ENCODE results near the gene ETFA. TPM values are rescaled to one million over a fixed set of nuclear protein-coding genes. Genes with fewer than 3 reads are reported as not detected.

The ETFA gene
- total RNA-seq, 1 experiment from 2014 or later, result 84.4 TPM

DNA sequence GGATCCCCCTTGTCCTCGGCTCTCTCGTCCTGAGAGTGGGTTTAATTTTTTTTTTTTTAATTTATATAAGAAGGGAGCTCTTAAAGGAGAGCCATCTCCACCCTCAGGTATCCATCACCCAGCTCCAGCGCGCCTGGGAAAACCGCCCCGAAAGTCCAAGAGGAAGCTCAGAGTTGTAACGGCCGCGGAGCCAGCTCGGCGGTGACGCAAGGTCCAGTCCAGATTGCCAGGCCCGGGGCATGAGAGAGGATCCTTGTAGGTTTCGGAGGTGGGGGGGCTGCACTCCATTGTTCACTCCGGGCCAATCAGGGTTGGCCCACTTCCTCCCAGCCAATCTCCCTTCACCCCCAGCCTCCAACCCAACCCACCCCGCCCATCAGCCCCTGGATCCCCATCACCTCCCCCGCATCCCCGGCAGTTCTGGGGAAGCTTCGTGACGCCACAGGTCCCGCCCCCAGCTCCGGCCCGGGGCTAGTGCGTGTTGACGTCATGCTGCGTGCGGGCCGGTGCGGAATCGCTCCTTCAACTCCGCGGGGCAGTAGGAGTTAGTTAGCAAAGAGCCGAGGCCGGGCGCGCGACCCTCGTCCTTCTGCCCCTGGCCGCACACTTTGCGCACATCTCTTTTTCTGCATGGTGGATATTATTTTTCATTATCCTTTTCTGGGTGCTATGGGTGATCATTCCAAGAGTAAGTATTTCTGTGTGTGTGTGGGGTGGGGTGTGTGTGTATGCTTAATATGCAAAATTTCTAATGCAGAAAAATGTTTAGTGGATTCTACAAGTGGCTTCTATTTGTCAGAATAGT is 25.2 kb upstream of the ETFA start, which contains the start of gene ISL2:
Gene ISL2, plus strand, starts transcription at position 520 of the 805 bp plus-strand sequence. Its CDS starts 111 bp downstream, at position 631.
- peak within 1 kb of the TSS; percentile 66; the same call in 1 of the 2 replicates for H3K27ac Mint-ChIP-seq
- H3K9me3 Mint-ChIP-seq, result no peaks in the 10 kb centered on the region
- H3K4me1 Mint-ChIP-seq, result peaks cover 46% of the 10 kb centered on the region
- CTCF ChIA-PET, result interaction anchor here (0.5 to 3.3 kb wide), 13 partner anchors 10 to 1515 kb away, joined by 3 to 22 read pairs (median 4); partner anchors contain the start of gene ETFA
- peak within 1 kb of the TSS; percentile 73 for H3K4me3 Mint-ChIP-seq
- POLR2A ChIA-PET, result interaction anchor here (0.6 to 2.5 kb wide), 6 partner anchors 10 to 1474 kb away, joined by 3 to 29 read pairs (median 4); partner anchors contain the start of gene ETFA
- ATAC-seq, result peak; percentile 61
- peaks cover 94% of the 10 kb centered on the region for H3K27me3 Mint-ChIP-seq (ENCODE audit: low read depth)
- DNase-seq (ENCODE audit: low spot score), result peak; percentile 97
- TF ChIP-seq ZNF219 (CRISPR knock-in tag; IDR thresholded peaks at IDR 0.05; ENCODE audit: borderline replicate concordance) (no peak), ZNF232 (CRISPR knock-in tag; IDR thresholded peaks at IDR 0.05) (peak; percentile 59; the same call in 1 of the 2 replicates), FOXP1 (CRISPR knock-in tag; IDR thresholded peaks at IDR 0.05; ENCODE audit: borderline replicate concordance) (0 out of 2 replicates have a peak, but pooled peaks have one; percentile 42), ZNF121 (CRISPR knock-in tag; IDR thresholded peaks at IDR 0.05) (peak; percentile 59; the same call in 1 of the 2 replicates), NFYB (CRISPR knock-in tag; conservative IDR thresholded peaks at IDR 0.05; ENCODE audit: low read depth) (peak; percentile 55; the same call in 1 of the 2 replicates), GABPB1 (CRISPR knock-in tag; IDR thresholded peaks at IDR 0.05) (peak; percentile 99), CREM (CRISPR knock-in tag; IDR thresholded peaks at IDR 0.05) (peak; percentile 43; the same call in 1 of the 2 replicates), SP1 (CRISPR knock-in tag; conservative IDR thresholded peaks at IDR 0.05) (peak; percentile 67), TEAD1 (CRISPR knock-in tag; IDR thresholded peaks at IDR 0.05) (no peak), ZBTB21 (CRISPR knock-in tag; IDR thresholded peaks at IDR 0.05; ENCODE audit: borderline replicate concordance) (peak; percentile 94), ZNF138 (CRISPR knock-in tag; conservative IDR thresholded peaks at IDR 0.05) (no peak)
- TF ChIP-seq, protein P1, sequence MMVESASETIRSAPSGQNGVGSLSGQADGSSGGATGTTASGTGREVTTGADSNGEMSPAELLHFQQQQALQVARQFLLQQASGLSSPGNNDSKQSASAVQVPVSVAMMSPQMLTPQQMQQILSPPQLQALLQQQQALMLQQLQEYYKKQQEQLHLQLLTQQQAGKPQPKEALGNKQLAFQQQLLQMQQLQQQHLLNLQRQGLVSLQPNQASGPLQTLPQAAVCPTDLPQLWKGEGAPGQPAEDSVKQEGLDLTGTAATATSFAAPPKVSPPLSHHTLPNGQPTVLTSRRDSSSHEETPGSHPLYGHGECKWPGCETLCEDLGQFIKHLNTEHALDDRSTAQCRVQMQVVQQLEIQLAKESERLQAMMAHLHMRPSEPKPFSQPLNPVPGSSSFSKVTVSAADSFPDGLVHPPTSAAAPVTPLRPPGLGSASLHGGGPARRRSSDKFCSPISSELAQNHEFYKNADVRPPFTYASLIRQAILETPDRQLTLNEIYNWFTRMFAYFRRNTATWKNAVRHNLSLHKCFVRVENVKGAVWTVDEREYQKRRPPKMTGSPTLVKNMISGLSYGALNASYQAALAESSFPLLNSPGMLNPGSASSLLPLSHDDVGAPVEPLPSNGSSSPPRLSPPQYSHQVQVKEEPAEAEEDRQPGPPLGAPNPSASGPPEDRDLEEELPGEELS (CRISPR knock-in tag; IDR thresholded peaks at IDR 0.05), result peak; percentile 36; the same call in 1 of the 2 replicates
- TF ChIP-seq, protein P2, sequence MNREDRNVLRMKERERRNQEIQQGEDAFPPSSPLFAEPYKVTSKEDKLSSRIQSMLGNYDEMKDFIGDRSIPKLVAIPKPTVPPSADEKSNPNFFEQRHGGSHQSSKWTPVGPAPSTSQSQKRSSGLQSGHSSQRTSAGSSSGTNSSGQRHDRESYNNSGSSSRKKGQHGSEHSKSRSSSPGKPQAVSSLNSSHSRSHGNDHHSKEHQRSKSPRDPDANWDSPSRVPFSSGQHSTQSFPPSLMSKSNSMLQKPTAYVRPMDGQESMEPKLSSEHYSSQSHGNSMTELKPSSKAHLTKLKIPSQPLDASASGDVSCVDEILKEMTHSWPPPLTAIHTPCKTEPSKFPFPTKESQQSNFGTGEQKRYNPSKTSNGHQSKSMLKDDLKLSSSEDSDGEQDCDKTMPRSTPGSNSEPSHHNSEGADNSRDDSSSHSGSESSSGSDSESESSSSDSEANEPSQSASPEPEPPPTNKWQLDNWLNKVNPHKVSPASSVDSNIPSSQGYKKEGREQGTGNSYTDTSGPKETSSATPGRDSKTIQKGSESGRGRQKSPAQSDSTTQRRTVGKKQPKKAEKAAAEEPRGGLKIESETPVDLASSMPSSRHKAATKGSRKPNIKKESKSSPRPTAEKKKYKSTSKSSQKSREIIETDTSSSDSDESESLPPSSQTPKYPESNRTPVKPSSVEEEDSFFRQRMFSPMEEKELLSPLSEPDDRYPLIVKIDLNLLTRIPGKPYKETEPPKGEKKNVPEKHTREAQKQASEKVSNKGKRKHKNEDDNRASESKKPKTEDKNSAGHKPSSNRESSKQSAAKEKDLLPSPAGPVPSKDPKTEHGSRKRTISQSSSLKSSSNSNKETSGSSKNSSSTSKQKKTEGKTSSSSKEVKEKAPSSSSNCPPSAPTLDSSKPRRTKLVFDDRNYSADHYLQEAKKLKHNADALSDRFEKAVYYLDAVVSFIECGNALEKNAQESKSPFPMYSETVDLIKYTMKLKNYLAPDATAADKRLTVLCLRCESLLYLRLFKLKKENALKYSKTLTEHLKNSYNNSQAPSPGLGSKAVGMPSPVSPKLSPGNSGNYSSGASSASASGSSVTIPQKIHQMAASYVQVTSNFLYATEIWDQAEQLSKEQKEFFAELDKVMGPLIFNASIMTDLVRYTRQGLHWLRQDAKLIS (CRISPR knock-in tag; IDR thresholded peaks at IDR 0.05; ENCODE audit: borderline replicate concordance), result no peak
- TF ChIP-seq, protein P3, sequence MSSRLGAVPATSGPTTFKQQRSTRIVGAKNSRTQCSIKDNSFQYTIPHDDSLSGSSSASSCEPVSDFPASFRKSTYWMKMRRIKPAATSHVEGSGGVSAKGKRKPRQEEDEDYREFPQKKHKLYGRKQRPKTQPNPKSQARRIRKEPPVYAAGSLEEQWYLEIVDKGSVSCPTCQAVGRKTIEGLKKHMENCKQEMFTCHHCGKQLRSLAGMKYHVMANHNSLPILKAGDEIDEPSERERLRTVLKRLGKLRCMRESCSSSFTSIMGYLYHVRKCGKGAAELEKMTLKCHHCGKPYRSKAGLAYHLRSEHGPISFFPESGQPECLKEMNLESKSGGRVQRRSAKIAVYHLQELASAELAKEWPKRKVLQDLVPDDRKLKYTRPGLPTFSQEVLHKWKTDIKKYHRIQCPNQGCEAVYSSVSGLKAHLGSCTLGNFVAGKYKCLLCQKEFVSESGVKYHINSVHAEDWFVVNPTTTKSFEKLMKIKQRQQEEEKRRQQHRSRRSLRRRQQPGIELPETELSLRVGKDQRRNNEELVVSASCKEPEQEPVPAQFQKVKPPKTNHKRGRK (CRISPR knock-in tag; IDR thresholded peaks at IDR 0.05; ENCODE audit: borderline replicate concordance), result no peak
- TF ChIP-seq, protein P4, sequence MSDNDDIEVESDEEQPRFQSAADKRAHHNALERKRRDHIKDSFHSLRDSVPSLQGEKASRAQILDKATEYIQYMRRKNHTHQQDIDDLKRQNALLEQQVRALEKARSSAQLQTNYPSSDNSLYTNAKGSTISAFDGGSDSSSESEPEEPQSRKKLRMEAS (CRISPR knock-in tag; IDR thresholded peaks at IDR 0.05), result peak; percentile 40; the same call in 1 of the 2 replicates
- H3K36me3 Mint-ChIP-seq, result no peaks in the 10 kb centered on the region
